Measurements from ENCODE around the gene RARRES1.

Gene RARRES1

DNA sequence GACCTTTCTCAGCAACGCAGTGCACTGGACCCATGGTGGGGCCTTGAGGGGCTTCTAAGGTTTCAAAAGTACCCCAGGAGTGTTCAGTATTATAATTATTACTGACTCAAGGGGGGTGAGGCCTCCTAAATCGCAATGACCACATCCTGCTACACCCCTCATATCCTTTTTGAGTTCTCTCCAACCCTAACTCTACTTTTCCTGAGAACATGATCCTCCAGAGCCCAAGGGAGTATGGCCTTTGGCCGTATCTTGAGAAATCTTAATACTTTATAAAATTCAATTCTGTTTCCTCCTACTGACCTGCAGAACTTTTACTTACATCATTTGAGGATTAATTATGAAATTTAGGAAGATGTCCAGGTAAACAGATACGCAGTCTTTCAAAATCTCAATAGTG is 30.4 kb upstream of the RARRES1 start:
- TF ChIP-seq, protein P1, sequence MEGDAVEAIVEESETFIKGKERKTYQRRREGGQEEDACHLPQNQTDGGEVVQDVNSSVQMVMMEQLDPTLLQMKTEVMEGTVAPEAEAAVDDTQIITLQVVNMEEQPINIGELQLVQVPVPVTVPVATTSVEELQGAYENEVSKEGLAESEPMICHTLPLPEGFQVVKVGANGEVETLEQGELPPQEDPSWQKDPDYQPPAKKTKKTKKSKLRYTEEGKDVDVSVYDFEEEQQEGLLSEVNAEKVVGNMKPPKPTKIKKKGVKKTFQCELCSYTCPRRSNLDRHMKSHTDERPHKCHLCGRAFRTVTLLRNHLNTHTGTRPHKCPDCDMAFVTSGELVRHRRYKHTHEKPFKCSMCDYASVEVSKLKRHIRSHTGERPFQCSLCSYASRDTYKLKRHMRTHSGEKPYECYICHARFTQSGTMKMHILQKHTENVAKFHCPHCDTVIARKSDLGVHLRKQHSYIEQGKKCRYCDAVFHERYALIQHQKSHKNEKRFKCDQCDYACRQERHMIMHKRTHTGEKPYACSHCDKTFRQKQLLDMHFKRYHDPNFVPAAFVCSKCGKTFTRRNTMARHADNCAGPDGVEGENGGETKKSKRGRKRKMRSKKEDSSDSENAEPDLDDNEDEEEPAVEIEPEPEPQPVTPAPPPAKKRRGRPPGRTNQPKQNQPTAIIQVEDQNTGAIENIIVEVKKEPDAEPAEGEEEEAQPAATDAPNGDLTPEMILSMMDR (IDR thresholded peaks at IDR 0.05) = no peak
- H3K27me3 ChIP-seq = no peaks in the 10 kb centered on the region
- no peaks in the 10 kb centered on the region for H3K9me3 ChIP-seq
- H3K4me1 ChIP-seq (ENCODE audit: control insufficient read depth in 1 of 2, insufficient read depth in 1 of 2, low read depth in 1 of 2, low read length in 1 of 2) = no peaks in the 10 kb centered on the region
- no peaks in the 10 kb centered on the region for H3K36me3 ChIP-seq
- no peak overlapping the region for H3K4me3 ChIP-seq (ENCODE audit: low read depth in 1 of 2, low read length in 1 of 2)
- H3K27ac ChIP-seq = no peak overlapping the region

DNA sequence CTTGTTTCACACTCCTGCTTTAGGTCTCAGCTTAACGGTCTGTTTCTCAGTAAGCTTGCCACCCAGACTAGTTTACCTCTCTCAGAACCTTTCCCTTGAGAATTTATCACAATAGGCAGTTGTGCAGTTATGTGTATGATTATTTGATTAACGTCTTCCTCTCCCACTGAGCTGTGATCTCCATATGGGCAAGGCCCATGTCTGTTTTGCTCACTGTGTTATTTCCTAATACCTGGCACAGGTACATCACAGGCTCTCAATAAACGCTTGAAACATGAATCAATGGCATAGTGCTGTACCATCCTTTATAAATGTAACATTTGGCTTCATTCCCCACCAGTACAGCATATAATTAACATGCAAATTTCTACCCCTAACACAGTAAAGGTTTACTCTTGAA is 29.1 kb upstream of the RARRES1 start:
- H3K4me1 ChIP-seq (ENCODE audit: control insufficient read depth in 1 of 2, insufficient read depth in 1 of 2, low read depth in 1 of 2, low read length in 1 of 2) = no peaks in the 10 kb centered on the region
- TF ChIP-seq, protein P1 (IDR thresholded peaks at IDR 0.05) = no peak
- H3K27me3 ChIP-seq = no peaks in the 10 kb centered on the region
- no peaks in the 10 kb centered on the region for H3K9me3 ChIP-seq
- H3K4me3 ChIP-seq (ENCODE audit: low read depth in 1 of 2, low read length in 1 of 2) = no peak overlapping the region
- H3K27ac ChIP-seq = no peak overlapping the region
- H3K36me3 ChIP-seq = no peaks in the 10 kb centered on the region

DNA sequence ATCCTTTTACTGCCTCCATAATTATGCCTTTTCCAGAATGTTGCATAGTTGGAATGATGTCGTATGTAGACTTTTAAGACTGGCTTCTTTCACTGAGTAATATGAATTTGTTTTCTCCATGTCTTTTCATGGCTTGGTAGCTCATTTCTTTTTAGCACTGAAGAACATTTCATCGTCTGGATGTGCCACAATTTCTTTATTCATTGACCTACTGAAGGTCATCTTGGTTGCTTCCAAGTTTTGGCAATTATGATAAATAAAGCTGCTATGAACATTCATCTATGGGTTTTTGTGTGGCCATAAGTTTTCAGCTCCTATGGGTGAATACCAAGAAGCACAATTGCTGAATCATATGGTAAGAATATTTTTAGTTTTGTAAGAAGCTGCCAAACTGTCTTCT is 23.2 kb upstream of the RARRES1 start:
- no peak overlapping the region for H3K27ac ChIP-seq
- H3K4me1 ChIP-seq (ENCODE audit: control insufficient read depth in 1 of 2, insufficient read depth in 1 of 2, low read depth in 1 of 2, low read length in 1 of 2) = no peaks in the 10 kb centered on the region
- TF ChIP-seq, protein P1 (IDR thresholded peaks at IDR 0.05) = no peak
- H3K27me3 ChIP-seq = no peaks in the 10 kb centered on the region
- H3K9me3 ChIP-seq = no peaks in the 10 kb centered on the region
- no peak overlapping the region for H3K4me3 ChIP-seq (ENCODE audit: low read depth in 1 of 2, low read length in 1 of 2)
- H3K36me3 ChIP-seq = no peaks in the 10 kb centered on the region

DNA sequence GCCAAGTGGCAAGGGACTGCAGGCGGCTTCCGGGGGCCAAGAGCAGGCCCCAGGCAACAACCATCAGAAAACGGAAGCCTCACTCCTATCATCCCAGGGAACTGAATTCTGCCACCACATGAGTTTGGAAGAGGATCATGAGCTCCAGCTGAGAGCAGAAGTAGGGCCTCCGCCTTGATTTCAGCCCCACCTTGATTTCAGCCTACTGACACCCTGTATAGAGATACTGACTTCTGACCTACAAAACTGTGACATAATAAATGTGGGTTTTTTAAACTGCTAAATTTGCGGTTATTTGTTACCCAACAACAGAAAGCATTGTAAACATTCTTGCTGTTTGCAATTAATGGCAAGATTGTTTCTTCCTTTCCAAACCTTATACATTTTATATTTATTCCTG is 21.6 kb upstream of the RARRES1 start:
- no peaks in the 10 kb centered on the region for H3K27me3 ChIP-seq
- H3K4me1 ChIP-seq (ENCODE audit: control insufficient read depth in 1 of 2, insufficient read depth in 1 of 2, low read depth in 1 of 2, low read length in 1 of 2) = no peaks in the 10 kb centered on the region
- TF ChIP-seq, protein P1 (IDR thresholded peaks at IDR 0.05) = no peak
- H3K9me3 ChIP-seq = no peaks in the 10 kb centered on the region
- H3K36me3 ChIP-seq = no peaks in the 10 kb centered on the region
- no peak overlapping the region for H3K4me3 ChIP-seq (ENCODE audit: low read depth in 1 of 2, low read length in 1 of 2)
- H3K27ac ChIP-seq = no peak overlapping the region

DNA sequence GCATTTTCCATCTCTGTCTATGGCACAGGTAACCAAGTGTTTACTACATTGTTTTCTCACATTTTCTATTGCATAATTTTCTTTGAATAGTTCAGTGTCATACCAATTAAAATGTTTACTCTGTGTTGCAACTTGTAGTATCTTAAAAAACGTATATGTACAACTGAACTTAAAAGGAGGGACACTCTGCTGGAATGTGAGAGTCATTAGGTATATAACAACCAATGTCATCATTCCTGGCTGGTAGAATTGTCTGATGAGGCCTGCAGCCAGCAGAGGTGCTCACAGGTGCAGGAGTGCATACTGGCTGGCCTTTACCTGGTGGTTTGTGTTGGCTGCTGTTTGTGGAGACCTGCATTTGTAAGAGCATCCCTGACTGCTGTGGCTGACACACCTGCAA is 19.1 kb upstream of the RARRES1 start:
- no peaks in the 10 kb centered on the region for H3K27me3 ChIP-seq
- H3K4me3 ChIP-seq (ENCODE audit: low read depth in 1 of 2, low read length in 1 of 2) = no peak overlapping the region
- TF ChIP-seq, protein P1 (IDR thresholded peaks at IDR 0.05) = no peak

DNA sequence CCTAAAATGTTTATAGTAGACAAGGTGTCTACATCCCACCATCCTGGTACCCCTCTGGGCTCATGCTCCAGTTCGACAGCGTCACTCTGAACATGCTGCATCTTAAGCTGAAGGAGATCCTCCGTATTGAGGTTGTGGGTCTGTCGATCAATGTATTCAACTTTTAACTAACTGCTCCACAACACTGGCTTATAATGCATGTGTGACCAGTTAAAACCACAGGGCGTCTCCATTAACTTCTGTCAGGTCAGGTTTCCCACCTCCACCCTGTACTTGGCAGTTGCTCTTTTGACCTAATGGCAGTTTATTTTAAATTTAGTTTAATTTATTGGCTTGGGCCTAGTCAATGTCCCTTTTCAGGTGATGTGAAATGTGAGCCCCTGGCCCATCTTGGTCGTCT is 17.8 kb upstream of the RARRES1 start:
- TF ChIP-seq, protein P1 (IDR thresholded peaks at IDR 0.05) = no peak
- no peaks in the 10 kb centered on the region for H3K36me3 ChIP-seq
- peaks cover 10 to 16% of the 10 kb centered on the region in 2 experiments for H3K4me1 ChIP-seq (ENCODE audit: control insufficient read depth in 1 of 2, insufficient read depth in 1 of 2, low read depth in 1 of 2, low read length in 1 of 2)
- H3K9me3 ChIP-seq = no peaks in the 10 kb centered on the region
- no peaks in the 10 kb centered on the region for H3K27me3 ChIP-seq
- H3K27ac ChIP-seq = no peak overlapping the region
- H3K4me3 ChIP-seq (ENCODE audit: low read depth in 1 of 2, low read length in 1 of 2) = no peak overlapping the region

More for the DNA sequence above, 19.1 kb upstream of the RARRES1 start:
- Histone ChIP-seq H3K27ac (no peak overlapping the region), H3K9me3 (no peaks in the 10 kb centered on the region), H3K36me3 (no peaks in the 10 kb centered on the region), H3K4me1 (ENCODE audit: control insufficient read depth in 1 of 2, insufficient read depth in 1 of 2, low read depth in 1 of 2, low read length in 1 of 2) (peaks cover 10 to 16% of the 10 kb centered on the region in 2 experiments)

Measured in neutrophil (primary cell).